ENCODE results near the gene OGN.

Gene OGN

DNA sequence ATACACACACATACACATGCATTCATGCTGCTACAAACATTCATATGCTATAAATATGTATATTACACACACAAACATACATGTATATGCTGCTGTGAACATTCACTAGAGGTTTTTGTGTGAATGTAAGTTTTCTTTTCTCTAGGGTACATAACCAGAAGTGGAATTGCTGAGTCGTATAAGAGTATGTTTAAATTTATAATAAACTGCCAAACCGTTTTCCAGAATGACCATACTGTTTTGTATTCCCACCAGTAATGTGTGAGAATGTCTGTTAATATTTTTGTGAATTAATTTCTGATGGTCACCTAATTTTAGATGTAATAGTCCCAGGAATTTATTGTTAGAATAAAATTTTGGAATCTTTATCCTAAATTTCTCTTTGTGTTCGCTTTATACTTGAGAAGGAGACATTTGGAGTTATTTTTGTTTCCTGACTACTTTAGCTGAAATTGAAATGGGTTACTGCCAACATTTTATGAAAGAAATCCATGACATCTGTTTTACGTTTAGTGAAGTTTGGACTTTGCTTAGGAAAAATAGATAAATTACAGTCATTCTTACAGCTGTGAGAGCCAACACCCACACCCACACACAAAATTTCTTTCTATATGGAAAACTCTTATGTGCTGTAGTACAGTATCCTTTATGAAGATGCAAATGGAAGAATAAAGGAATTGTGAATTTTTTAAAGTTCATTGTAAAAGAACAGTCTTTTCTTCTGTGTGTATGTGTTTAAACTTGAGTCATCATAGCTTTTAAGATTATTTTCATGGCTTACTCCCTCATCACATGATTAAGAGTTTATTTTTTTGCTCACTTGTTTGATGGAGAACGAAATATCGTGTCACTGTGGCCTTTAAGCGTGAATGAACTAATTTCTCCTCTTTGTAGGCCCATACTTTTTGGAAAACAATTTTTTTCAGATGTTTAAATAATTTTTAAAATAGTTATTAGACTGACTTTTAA is 54.3 kb downstream of the OGN start:
- no peak for DNase-seq (ENCODE audit: low read depth in 3 of 3, low spot score in 1 of 3)

DNA sequence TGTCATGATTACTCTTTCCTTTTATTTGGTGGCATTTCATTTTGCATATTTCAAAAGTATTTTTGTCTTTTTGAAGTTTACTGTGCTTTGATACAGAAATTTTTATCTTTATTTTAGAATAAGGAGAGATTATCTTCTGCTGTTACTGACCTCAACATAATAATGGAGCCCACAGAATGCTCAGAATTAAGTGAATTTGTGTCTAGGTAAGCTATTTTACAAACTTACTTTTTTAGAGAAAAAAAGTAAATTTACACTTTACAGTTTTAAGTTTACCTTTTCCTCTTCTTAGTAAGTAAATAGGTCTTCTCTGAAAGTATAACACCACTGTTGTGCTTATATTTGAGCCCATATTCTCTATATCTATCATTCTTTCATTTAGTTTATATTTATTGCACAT is 58.8 kb downstream of the OGN start:
- no peak for DNase-seq (ENCODE audit: low read depth in 3 of 3, low spot score in 1 of 3)

DNA sequence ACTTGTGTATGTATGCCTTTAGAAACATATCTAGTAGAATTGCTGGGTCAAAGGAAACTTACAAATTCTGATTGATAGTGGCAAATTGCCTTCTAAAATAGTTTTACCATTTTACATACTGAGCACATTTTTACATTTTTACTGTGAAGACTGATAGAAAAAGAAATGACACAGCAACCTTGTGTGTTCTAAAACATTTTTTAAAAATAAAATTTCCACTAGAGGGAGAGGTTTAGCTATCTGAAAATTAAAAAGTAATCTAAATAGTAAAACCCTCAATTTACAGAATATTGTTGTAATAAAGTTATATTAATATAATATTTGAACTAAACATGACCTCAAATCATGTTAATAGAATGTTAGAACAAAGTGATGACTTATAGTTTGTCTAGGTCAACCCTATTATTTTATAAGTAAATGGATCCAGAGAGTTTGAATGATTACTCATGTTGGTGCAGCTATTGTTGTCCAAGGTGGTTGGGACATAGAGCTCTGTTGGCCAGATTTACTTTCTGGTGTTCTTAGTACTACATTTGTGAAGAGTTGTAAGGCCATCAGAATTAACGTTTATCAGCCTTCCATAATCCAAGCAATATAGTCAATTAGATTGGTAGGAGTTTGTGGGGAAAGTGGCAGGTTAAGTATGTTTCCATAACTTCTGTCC is 61.4 kb downstream of the OGN start:
- DNase-seq (ENCODE audit: low read depth in 3 of 3, low spot score in 1 of 3): no peak

DNA sequence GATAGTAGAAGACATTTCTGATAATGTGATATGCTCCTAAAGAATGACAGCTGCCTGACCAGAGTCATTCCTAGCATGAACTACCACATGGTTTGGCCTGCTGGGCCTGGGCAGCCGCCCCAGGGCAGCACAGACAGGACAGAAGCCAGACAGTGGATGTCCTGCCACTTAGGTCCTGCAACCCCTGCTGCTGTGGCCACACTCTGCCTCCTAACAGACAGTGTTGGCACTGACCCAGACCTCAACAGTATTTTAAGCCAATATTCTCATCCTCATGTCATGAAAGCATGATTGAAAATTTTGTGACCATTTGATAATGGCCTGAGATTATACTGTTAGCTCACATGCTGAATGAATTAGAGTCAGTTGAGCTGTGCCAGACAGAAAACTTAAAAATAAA is 62.8 kb downstream of the OGN start:
- DNase-seq (ENCODE audit: low read depth in 3 of 3, low spot score in 1 of 3): no peak

DNA sequence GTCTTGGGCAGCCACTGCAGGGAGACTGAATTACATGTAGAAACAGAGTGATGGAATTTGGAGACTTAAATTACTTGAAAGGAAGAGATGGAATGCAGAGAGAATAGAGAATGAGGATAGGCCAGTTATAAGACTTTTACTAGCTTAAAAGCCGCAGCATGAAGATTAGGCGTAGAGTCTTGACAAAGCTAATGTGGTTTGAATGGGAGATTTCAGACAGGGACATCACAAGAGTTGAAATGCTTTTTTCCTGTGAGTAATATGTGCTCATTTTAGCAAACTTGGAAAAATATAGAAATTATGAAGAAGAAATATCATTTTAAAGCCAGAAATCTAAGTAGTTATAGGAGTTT is 71.1 kb downstream of the OGN start:
- DNase-seq (ENCODE audit: low read depth in 3 of 3, low spot score in 1 of 3): no peak
